Right atrium auricular region (tissue), 2 donors: ENCODE data around the gene RAG2. TPM values are rescaled to one million over a fixed set of nuclear protein-coding genes. Genes with fewer than 3 reads are reported as not detected.

ENCODE experiments used
- DNase-seq: peaks from one replicate; pipeline ENCODE4 v3.0.0-alpha.2; 2019; ENCODE audit warnings: low spot score
- H3K27ac ChIP-seq, 2 donors: fragments of 200-600 bp; sonication (generic); 1 replicate in 1 of 2; 2 replicates in 1 of 2; pipeline ENCODE4 v1.5.1; 2016 to 2019
- H3K27me3 ChIP-seq, 2 donors: fragments of 200-600 bp; sonication (generic); one replicate each; pipeline versions ENCODE4 v1.5.1 to v1.6.0; 2017 to 2019
- H3K36me3 ChIP-seq: fragments of 200-600 bp; sonication (generic); one replicate; pipeline ENCODE4 v1.5.1; 2016
- H3K4me1 ChIP-seq, 2 donors: fragments of 200-600 bp; sonication (generic); one replicate each; pipeline versions ENCODE4 v1.5.1 to v1.6.0; 2017 to 2019
- H3K4me3 ChIP-seq, 2 donors: fragments of 200-600 bp; sonication (generic); 1 replicate in 1 of 2; 2 replicates in 1 of 2; pipeline ENCODE4 v1.5.1; 2017 to 2019; ENCODE audit warnings: mild to moderate bottlenecking in 1 of 2, moderate library complexity in 1 of 2
- H3K9me3 ChIP-seq, 2 donors: fragments of 200-600 bp; sonication (generic); one replicate each; pipeline ENCODE4 v1.5.1; 2019
- total RNA-seq, 2 donors: library from RNA; depleted of rRNA; stranded (reverse); fragments of >200 nt; gene quantifications; one replicate each; pipeline ENCODE4 v1.1.0, GENCODE V29; 2016
- TF ChIP-seq, protein P1 (sequence below), 2 donors: fragments of 200-600 bp; sonication (generic); IDR thresholded peaks; one replicate each; pipeline ENCODE4 v1.5.1; 2019; ENCODE audit warnings: antibody characterized with exemption in 2 of 2

The RAG2 gene
- total RNA-seq, 2 donors from 2014 or later = not detected

DNA sequence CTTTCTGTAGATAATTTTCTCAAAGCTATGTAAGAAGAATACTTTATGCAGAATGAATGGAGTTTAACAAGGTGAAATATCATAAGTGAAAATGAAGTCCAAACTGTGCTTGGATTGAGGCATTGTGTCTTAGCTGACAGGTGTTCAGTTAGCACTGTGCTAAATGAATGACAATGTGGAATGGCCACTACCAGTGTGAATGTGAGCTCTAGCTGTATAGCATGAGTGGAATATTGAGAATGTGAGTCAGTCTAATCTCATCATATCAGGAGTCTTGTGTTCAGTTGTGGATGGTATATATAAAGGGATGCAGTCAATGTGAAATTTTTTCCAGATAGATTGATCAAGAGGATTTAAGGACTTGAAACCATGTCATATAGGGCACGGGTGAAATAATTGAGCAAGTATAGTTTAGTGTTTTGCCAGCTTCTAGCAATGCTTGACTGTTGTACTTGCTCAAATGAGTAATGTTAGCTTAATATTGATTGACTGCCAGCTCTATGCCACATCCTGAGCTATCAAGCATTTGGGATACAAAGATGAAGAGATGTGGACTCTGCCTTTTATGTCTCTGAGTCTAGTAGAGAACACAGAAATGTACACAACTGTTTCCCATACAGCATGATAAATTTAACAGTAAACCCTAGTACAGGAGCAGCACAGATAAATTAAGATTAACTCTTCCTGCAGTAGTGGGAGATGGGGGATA lies 10.6 kb upstream of the RAG2 start:
- Histone ChIP-seq H3K4me1 (no peaks in the 10 kb centered on the region), H3K36me3 (no peaks in the 10 kb centered on the region), H3K9me3 (no peaks in the 10 kb centered on the region), H3K4me3 (no peak overlapping the region), H3K27me3 (no peaks in the 10 kb centered on the region), H3K27ac (no peak overlapping the region)
- no peak for DNase-seq
- TF ChIP-seq, protein P1, sequence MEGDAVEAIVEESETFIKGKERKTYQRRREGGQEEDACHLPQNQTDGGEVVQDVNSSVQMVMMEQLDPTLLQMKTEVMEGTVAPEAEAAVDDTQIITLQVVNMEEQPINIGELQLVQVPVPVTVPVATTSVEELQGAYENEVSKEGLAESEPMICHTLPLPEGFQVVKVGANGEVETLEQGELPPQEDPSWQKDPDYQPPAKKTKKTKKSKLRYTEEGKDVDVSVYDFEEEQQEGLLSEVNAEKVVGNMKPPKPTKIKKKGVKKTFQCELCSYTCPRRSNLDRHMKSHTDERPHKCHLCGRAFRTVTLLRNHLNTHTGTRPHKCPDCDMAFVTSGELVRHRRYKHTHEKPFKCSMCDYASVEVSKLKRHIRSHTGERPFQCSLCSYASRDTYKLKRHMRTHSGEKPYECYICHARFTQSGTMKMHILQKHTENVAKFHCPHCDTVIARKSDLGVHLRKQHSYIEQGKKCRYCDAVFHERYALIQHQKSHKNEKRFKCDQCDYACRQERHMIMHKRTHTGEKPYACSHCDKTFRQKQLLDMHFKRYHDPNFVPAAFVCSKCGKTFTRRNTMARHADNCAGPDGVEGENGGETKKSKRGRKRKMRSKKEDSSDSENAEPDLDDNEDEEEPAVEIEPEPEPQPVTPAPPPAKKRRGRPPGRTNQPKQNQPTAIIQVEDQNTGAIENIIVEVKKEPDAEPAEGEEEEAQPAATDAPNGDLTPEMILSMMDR (IDR thresholded peaks at IDR 0.05) = no peak

DNA sequence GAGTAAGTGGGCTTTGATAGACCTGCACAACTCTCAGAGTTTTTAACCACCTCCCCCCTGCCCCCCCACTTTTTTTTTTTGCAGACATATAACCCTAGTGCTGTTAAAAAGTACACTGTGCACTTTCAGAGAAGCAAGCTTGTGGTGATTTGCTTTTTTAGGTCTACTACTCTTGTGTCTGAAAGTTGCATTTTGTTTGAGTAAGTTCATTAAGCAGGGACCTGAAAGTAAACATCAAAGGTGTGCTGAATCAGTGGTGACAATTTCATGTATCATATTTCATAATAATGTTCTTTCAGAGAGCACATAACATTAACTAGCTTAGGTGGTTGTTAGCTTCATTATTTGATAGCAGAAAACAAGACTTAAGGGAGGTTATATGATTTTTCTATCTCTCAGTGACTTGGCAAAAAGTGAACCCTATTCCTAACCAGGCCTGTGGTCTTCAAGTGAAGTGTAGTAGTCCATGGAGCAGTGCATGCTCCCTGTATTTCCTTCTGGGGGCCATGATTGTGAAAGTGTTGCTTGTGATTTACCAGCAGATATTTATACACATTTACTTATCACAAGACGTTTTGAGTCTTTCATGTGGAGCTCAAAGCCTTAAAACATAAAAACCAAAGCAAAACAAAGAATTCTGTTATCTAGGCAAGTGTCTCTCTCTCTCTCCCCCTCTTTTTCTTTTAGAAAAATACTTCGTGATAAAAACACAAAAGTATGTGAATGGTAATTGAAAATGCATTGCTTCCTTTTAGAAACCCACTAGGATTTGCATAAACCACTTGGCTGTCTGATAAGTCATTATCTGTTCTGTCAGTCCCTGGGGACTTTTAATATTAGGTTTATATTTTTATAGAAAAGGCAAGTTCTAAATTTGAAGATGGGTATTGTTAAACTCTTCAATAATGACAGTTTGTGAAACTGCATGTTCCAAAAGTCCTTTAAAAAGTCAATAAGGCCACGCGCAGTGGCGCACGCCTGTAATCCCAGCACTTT lies 7.5 kb upstream of the RAG2 start:
- no peak for DNase-seq
- no peaks in the 10 kb centered on the region for H3K4me1 ChIP-seq
- H3K27me3 ChIP-seq = no peaks in the 10 kb centered on the region
- H3K9me3 ChIP-seq = no peaks in the 10 kb centered on the region
- no peak overlapping the region for H3K27ac ChIP-seq
- TF ChIP-seq, protein P1 (IDR thresholded peaks at IDR 0.05) = no peak
- no peak overlapping the region for H3K4me3 ChIP-seq
- no peaks in the 10 kb centered on the region for H3K36me3 ChIP-seq

DNA sequence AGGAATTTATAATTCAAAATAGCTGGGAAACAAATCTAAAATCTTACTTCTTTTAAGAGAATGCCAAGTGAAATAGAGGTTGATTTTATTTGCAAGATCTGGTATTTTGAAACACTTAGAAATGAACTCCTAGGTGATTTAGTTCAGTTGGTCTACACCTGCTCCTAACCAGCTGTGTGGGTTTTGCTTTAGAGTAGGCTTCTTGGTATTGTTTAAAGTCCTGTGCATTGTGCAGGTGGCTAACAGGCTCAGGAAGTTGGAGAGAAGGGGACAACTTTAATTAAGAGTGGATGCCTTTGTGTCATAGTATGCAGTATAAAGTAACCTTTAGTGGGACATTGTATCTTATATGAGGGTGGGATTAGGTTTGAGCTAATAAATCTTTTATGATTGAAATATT lies 4.1 kb upstream of the RAG2 start:
- no peak for DNase-seq
- no peaks in the 10 kb centered on the region for H3K27me3 ChIP-seq
- no peaks in the 10 kb centered on the region for H3K36me3 ChIP-seq

DNA sequence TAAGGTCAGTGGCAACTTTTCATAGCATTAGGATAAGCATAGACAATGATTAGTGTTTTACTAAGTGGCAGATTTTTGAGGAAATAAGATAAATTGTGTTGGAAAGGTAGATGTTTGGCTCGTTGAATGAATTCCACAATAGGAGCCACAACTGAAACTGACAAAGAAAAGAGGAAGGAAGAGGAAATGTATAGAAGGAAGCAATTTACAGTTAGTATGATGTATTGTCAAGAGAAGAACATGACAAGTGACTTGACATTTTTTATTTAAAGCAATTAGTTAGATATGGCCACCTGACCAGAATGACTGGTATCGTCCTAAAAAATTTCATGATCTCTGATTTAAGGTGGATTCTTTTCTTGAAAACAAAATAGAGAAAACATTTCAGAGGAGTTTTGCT lies 3.1 kb upstream of the RAG2 start:
- H3K4me1 ChIP-seq = no peaks in the 10 kb centered on the region
- DNase-seq = no peak
- no peaks in the 10 kb centered on the region for H3K27me3 ChIP-seq
- H3K9me3 ChIP-seq = no peaks in the 10 kb centered on the region
- H3K36me3 ChIP-seq = no peaks in the 10 kb centered on the region
- TF ChIP-seq, protein P1 (IDR thresholded peaks at IDR 0.05) = no peak
- H3K4me3 ChIP-seq = no peak overlapping the region
- H3K27ac ChIP-seq = no peak overlapping the region

More for the DNA sequence above, 4.1 kb upstream of the RAG2 start:
- Histone ChIP-seq H3K9me3 (no peaks in the 10 kb centered on the region), H3K4me1 (no peaks in the 10 kb centered on the region), H3K27ac (no peak overlapping the region), H3K4me3 (no peak overlapping the region)
- TF ChIP-seq, protein P1 (IDR thresholded peaks at IDR 0.05) = no peak

DNA sequence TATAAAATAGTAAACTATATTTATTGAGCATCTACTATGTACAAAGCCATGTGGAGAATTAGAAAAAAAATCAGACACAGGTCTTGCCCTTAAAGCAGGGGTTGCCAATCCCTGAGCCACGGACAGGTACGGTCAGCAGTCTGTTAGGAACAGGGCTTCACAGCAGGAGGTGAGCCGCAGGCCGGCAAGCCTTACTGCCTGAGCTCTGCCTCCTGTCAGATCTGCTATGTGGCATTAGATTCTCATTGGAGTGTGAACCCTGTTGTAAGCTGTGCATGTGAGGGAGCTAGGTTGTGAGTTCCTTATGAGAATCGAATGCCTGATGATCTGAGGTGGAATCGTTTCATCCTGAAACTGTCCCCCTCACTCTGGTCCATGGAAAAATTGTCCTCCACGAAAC lies 2.1 kb upstream of the RAG2 start:
- H3K4me3 ChIP-seq = no peak overlapping the region
- no peak for DNase-seq
- H3K4me1 ChIP-seq = peaks cover 0 to 7% of the 10 kb centered on the region in 2 donors
- H3K27ac ChIP-seq = no peak overlapping the region
- no peaks in the 10 kb centered on the region for H3K27me3 ChIP-seq
- TF ChIP-seq, protein P1 (IDR thresholded peaks at IDR 0.05) = no peak
- no peaks in the 10 kb centered on the region for H3K9me3 ChIP-seq
- H3K36me3 ChIP-seq = no peaks in the 10 kb centered on the region
